Measurements from ENCODE around the gene PDZRN3.

Gene PDZRN3

GRCh38 chr3:73473898-73474416 is 150.8 kb downstream of the PDZRN3 start:
- H3K4me3 ChIP-seq (ENCODE audit: low read depth, low read length): no peak overlapping the region
- DNase-seq (ENCODE audit: low read depth, low spot score): no peak
- in situ Hi-C loops (cut with HindIII; ENCODE audit: low sequenced_read_pairs): no loop called here
- TF ChIP-seq CTCF (IDR thresholded peaks at IDR 0.05; ENCODE audit: low read depth, low read length): no peak

GRCh38 chr3:73473181-73473897 is 151.4 kb downstream of the PDZRN3 start:
- no peak for TF ChIP-seq CTCF (IDR thresholded peaks at IDR 0.05; ENCODE audit: low read depth, low read length)
- in situ Hi-C loops (cut with HindIII; ENCODE audit: low sequenced_read_pairs): no loop called here
- H3K4me3 ChIP-seq (ENCODE audit: low read depth, low read length): no peak overlapping the region
- DNase-seq (ENCODE audit: low read depth, low spot score): no peak

GRCh38 chr3:73471986-73472787 is 152.6 kb downstream of the PDZRN3 start:
- in situ Hi-C loops (cut with HindIII; ENCODE audit: low sequenced_read_pairs): no loop called here
- no peak for DNase-seq (ENCODE audit: low read depth, low spot score)
- no peak for TF ChIP-seq CTCF (IDR thresholded peaks at IDR 0.05; ENCODE audit: low read depth, low read length)
- H3K4me3 ChIP-seq (ENCODE audit: low read depth, low read length): no peak overlapping the region

GRCh38 chr3:73470860-73471259 is 153.9 kb downstream of the PDZRN3 start:
- DNase-seq (ENCODE audit: low read depth, low spot score): no peak
- no peak overlapping the region for H3K4me3 ChIP-seq (ENCODE audit: low read depth, low read length)
- TF ChIP-seq CTCF (IDR thresholded peaks at IDR 0.05; ENCODE audit: low read depth, low read length): no peak
- in situ Hi-C loops (cut with HindIII; ENCODE audit: low sequenced_read_pairs): no loop called here

GRCh38 chr3:73469331-73469730 is 155.4 kb downstream of the PDZRN3 start:
- in situ Hi-C loops (cut with HindIII; ENCODE audit: low sequenced_read_pairs): no loop called here
- no peak for DNase-seq (ENCODE audit: low read depth, low spot score)
- H3K4me3 ChIP-seq (ENCODE audit: low read depth, low read length): no peak overlapping the region
- TF ChIP-seq CTCF (IDR thresholded peaks at IDR 0.05; ENCODE audit: low read depth, low read length): no peak

- no peak for TF ChIP-seq CTCF (IDR thresholded peaks at IDR 0.05; ENCODE audit: low read depth, low read length)
- DNase-seq (ENCODE audit: low read depth, low spot score): no peak
- no peak overlapping the region for H3K4me3 ChIP-seq (ENCODE audit: low read depth, low read length)
- in situ Hi-C loops (cut with HindIII; ENCODE audit: low sequenced_read_pairs): no loop called here
These were observed 157.5 kb downstream of the PDZRN3 start for GRCh38 chr3:73467211-73467610.
